Transverse colon (tissue), 4 donors: Measurements from ENCODE around the gene KAT2B. TPM values are rescaled to one million over a fixed set of nuclear protein-coding genes. Genes with fewer than 3 reads are reported as not detected.
"Not testable (repeated sequence)": the region's sequence is repeated elsewhere in the genome, so short reads cannot be mapped to it uniquely, and the experiment has no call there.

Experiments
- DNase-seq: peaks from one replicate; pipeline ENCODE4 v3.0.0-alpha.2; 2019
- H3K27ac ChIP-seq, 4 donors: fragments of 200-600 bp; sonication (generic); 2 replicates each; pipeline ENCODE4 v1.5.1; 2016 to 2018; ENCODE audit warnings: inconsistent platforms in 4 of 4
- H3K27me3 ChIP-seq: fragments of 200-600 bp; sonication (generic); 2 replicates; pipeline ENCODE4 v1.5.1; 2017; ENCODE audit warnings: inconsistent platforms
- H3K36me3 ChIP-seq, 4 donors: fragments of 200-600 bp; sonication (generic); 2 replicates each; pipeline ENCODE4 v1.5.1; 2017 to 2019; ENCODE audit warnings: inconsistent platforms in 4 of 4
- H3K4me1 ChIP-seq, 4 donors: fragments of 200-600 bp; sonication (generic); 2 replicates each; pipeline ENCODE4 v1.5.1; 2017 to 2020; ENCODE audit warnings: inconsistent platforms in 4 of 4
- H3K4me3 ChIP-seq, 4 donors: fragments of 200-600 bp; sonication (generic); 1 replicate in 1 of 4; 2 replicates in 3 of 4; pipeline versions ENCODE4 v1.5.1 to v1.6.1; 2017 to 2019; ENCODE audit warnings: inconsistent platforms in 4 of 4
- H3K9me3 ChIP-seq, 2 donors: fragments of 200-600 bp; sonication (generic); 2 replicates each; pipeline ENCODE4 v1.5.1; 2017 to 2019; ENCODE audit warnings: inconsistent platforms in 2 of 2
- EP300 ChIP-seq: sonication (generic); formaldehyde crosslinking; IDR thresholded peaks from one replicate; pipeline ENCODE4 v1.6.1; 2017; ENCODE audit warnings: antibody characterized with exemption, low read depth
- POLR2A ChIP-seq: fragments of 450-650 bp; IDR thresholded peaks from one replicate; pipeline ENCODE4 v1.6.1; 2016; ENCODE audit warnings: antibody characterized with exemption, mild to moderate bottlenecking, moderate library complexity
- POLR2AphosphoS5 ChIP-seq, 3 donors: sonication (generic); formaldehyde crosslinking; IDR thresholded peaks; one replicate each; pipeline ENCODE4 v1.6.1; 2016; ENCODE audit warnings: antibody characterized with exemption in 3 of 3
- WGBS, 2 donors: methylation state at CpG; one replicate each; pipeline ENCODE4 v1.1.5; 2018; ENCODE audit warnings: low coverage in 1 of 2; 5-methylcytosine and 5-hydroxymethylcytosine counted together
- in situ Hi-C, 4 donors: fragments of 200-750 bp; cut with MboI; loops; one replicate each; pipeline versions ENCODE4 v1.15.0 to v1.15.1; 2017; ENCODE audit warnings: low sequenced_read_pairs in 3 of 4, low pct_ligation_motif_present in 1 of 4, low pct_unique_long_range_greater_than_20kb in 1 of 4
- intact Hi-C: fragments of 100-400 bp; cut with DNase I; formaldehyde crosslinking; loops from one replicate; pipeline ENCODE4 v1.15.1; 2023; ENCODE audit warnings: low total_unique reads
- total RNA-seq, 4 donors: library from RNA; depleted of rRNA; stranded (reverse); fragments of >200 nt; gene quantifications; one replicate each; pipeline ENCODE4 v1.1.0, GENCODE V29; 2016
- TF ChIP-seq, protein P1 (sequence below), 5 experiments: fragments of 200-600 bp in 3 of 5; fragments of 450-650 bp in 2 of 5; sonication (generic) in 3 of 5; IDR thresholded peaks; 1 replicate in 2 of 5; 2 replicates in 3 of 5; pipeline ENCODE4 v1.5.1; 2016 to 2017; ENCODE audit warnings: antibody characterized with exemption in 5 of 5, inconsistent platforms in 3 of 5, mild to moderate bottlenecking in 2 of 5, moderate library complexity in 1 of 5

KAT2B gene
- total RNA-seq, 4 donors from 2014 or later = 21.3 to 35.5 (median 30.2) TPM

DNA sequence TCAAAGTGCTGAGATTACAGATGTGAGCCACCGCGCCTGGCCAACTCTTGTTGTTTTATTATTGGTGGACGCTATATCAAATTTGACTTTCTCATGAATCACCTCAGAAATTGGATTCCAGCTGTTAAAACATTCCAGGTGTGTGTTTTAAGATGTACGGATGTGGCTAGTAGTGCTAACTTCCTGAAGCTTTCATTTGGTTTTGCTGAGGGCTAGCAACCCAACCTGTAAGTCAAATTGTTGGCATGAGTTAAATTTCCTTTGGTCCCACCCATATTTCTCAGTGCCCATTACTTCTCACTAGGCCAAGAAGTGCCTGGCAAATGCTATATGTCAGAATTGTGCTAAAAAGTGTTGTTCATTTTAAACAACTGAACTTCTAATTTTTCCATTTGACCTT lies 13.1 kb upstream of the KAT2B start:
- TF ChIP-seq POLR2AphosphoS5 (IDR thresholded peaks at IDR 0.05) = no peak
- 84% methylated on average over 4 of the region's 4 CpGs; no CpG with 5 or more reads in 1 of the 2 donors for WGBS, 2 donors
- Histone ChIP-seq H3K4me1 (peaks cover 0 to 15% (median 12%) of the 10 kb centered on the region in 4 donors), H3K27me3 (no peaks in the 10 kb centered on the region), H3K9me3 (no peaks in the 10 kb centered on the region), H3K36me3 (no peaks in the 10 kb centered on the region), H3K4me3 (no peak overlapping the region), H3K27ac (no peak overlapping the region)
- intact Hi-C loops = no loop called here
- no peak for DNase-seq
- in situ Hi-C loops = loop anchor here in 2 of 4 donors (25.0 kb wide), 1 partner anchor 160 kb away; the partner anchor contains the start of gene SGO1 (in 2 of the 2)

GRCh38 chr3:20028905-20029331 lies 11.3 kb upstream of the KAT2B start:
- no peak for DNase-seq
- TF ChIP-seq, protein P1, sequence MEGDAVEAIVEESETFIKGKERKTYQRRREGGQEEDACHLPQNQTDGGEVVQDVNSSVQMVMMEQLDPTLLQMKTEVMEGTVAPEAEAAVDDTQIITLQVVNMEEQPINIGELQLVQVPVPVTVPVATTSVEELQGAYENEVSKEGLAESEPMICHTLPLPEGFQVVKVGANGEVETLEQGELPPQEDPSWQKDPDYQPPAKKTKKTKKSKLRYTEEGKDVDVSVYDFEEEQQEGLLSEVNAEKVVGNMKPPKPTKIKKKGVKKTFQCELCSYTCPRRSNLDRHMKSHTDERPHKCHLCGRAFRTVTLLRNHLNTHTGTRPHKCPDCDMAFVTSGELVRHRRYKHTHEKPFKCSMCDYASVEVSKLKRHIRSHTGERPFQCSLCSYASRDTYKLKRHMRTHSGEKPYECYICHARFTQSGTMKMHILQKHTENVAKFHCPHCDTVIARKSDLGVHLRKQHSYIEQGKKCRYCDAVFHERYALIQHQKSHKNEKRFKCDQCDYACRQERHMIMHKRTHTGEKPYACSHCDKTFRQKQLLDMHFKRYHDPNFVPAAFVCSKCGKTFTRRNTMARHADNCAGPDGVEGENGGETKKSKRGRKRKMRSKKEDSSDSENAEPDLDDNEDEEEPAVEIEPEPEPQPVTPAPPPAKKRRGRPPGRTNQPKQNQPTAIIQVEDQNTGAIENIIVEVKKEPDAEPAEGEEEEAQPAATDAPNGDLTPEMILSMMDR (IDR thresholded peaks at IDR 0.05) = no peak
- TF ChIP-seq EP300 = no peak
- no peak for TF ChIP-seq POLR2A
- TF ChIP-seq POLR2AphosphoS5 (IDR thresholded peaks at IDR 0.05) = no peak
- in situ Hi-C loops (loop anchor here in 2 of 4 donors (25.0 kb wide), 1 partner anchor 158 kb away; the partner anchor contains the start of gene SGO1 (in 2 of the 2)), intact Hi-C loops (no loop called here)
- H3K27me3 ChIP-seq = no peaks in the 10 kb centered on the region
- peaks cover 0 to 8% (median 5%) of the 10 kb centered on the region in 4 donors for H3K4me1 ChIP-seq
- H3K27ac ChIP-seq = no peak overlapping the region
- H3K36me3 ChIP-seq = no peaks in the 10 kb centered on the region
- no peak overlapping the region for H3K4me3 ChIP-seq
- H3K9me3 ChIP-seq = no peaks in the 10 kb centered on the region
- 94% methylated on average over 7 of the region's 7 CpGs for WGBS, 2 donors

- H3K4me1 ChIP-seq, H3K27ac ChIP-seq, H3K27me3 ChIP-seq, H3K4me3 ChIP-seq, H3K36me3 ChIP-seq, intact Hi-C loops, H3K9me3 ChIP-seq, DNase-seq: not testable (repeated sequence)
- 97 to 100% methylated on average over 4 to 7 of the region's 7 CpGs for WGBS, 2 donors
- in situ Hi-C loops = loop anchor here in 2 of 4 donors (25.0 kb wide), 1 partner anchor 155 kb away; the partner anchor contains the start of gene SGO1 (in 2 of the 2)
These were observed 8.3 kb upstream of the KAT2B start for GRCh38 chr3:20031939-20032338.

GRCh38 chr3:20035019-20035418 lies 5.2 kb upstream of the KAT2B start:
- TF ChIP-seq, protein P1 (IDR thresholded peaks at IDR 0.05) = no peak
- TF ChIP-seq EP300 = no peak
- no peak for TF ChIP-seq POLR2A
- no peak for TF ChIP-seq POLR2AphosphoS5 (IDR thresholded peaks at IDR 0.05)
- Histone ChIP-seq H3K27ac (no peak overlapping the region), H3K9me3 (no peaks in the 10 kb centered on the region), H3K27me3 (no peaks in the 10 kb centered on the region), H3K4me3 (no peak overlapping the region), H3K36me3 (no peaks in the 10 kb centered on the region), H3K4me1 (peaks cover 0 to 12% (median 9%) of the 10 kb centered on the region in 4 donors)
- 86 to 87% methylated on average over 4 of the region's 4 CpGs for WGBS, 2 donors
- in situ Hi-C loops = loop anchor here in 2 of 4 donors (5.0 to 25.0 kb wide), 2 partner anchors 88 to 152 kb away; partner anchors contain the start of genes SGO1 (in 2 of the 2) and RAB5A (in 1 of the 2)
- intact Hi-C loops = no loop called here
- no peak for DNase-seq

GRCh38 chr3:20037255-20037996 lies 2.8 kb upstream of the KAT2B start:
- Histone ChIP-seq H3K4me1 (peaks cover under 1 to 22% (median 18%) of the 10 kb centered on the region in 4 donors), H3K36me3 (no peaks in the 10 kb centered on the region), H3K27me3 (no peaks in the 10 kb centered on the region), H3K4me3 (no peak overlapping the region), H3K27ac (no peak overlapping the region), H3K9me3 (no peaks in the 10 kb centered on the region)
- no peak for DNase-seq
- WGBS, 2 donors = 60 to 83% methylated on average over 1 of the region's 1 CpG
- intact Hi-C loops (no loop called here), in situ Hi-C loops (loop anchor here in 2 of 4 donors (5.0 to 25.0 kb wide), 2 partner anchors 90 to 150 kb away; partner anchors contain the start of genes SGO1 (in 2 of the 2) and RAB5A (in 1 of the 2))
- TF ChIP-seq, protein P1 (IDR thresholded peaks at IDR 0.05) = no peak
- TF ChIP-seq POLR2AphosphoS5 (IDR thresholded peaks at IDR 0.05) (no peak), EP300 (no peak), POLR2A (no peak)
